HG03354 (cell line): ENCODE results near the gene PSAP.
A peak's percentile ranks its signal among the peaks of the same experiment; 100 is the strongest.

Experiments
- ATAC-seq: cut with Tn5 transposase; IDR thresholded peaks from one replicate; pipeline ENCODE4 v1.9.1; 2021; ENCODE audit warnings: mild to moderate bottlenecking; ENCODE audit not compliant: unreplicated experiment, poor library complexity, severe bottlenecking

Gene PSAP

DNA sequence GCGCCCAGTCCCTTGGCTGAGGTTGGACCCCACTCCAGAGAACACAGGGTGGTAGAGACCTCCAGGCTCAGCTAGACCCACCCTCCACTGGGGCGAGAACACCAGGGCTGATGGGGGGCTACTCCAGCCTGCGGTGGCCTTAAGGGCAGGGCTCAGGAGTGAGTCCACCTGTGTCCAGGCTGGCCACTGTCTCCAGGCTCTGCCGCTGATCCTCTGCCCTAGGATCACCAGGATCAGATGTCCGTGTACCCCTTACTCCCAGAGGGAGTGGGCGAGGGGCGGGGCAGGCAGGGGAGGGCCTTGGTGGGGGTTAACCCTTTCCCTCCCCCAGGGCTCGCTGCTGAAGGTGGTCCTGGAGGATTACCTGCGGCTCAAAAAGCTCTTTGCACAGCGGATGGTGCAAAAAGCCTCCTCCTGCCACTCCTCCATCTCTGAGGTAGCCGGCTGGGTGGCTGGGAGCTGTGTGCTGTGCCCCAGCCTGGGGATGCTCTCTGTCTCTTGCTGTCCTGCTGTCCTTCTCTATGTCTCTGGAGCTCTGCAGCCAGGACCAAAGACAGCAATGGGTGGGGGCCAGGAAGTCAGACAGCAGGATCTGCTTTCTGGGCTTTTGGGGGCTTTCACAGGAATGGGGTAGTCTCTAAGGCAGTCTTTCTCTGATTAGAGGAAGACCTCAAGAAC lies 38.0 kb downstream of the PSAP start:
- ATAC-seq, result no peak

DNA sequence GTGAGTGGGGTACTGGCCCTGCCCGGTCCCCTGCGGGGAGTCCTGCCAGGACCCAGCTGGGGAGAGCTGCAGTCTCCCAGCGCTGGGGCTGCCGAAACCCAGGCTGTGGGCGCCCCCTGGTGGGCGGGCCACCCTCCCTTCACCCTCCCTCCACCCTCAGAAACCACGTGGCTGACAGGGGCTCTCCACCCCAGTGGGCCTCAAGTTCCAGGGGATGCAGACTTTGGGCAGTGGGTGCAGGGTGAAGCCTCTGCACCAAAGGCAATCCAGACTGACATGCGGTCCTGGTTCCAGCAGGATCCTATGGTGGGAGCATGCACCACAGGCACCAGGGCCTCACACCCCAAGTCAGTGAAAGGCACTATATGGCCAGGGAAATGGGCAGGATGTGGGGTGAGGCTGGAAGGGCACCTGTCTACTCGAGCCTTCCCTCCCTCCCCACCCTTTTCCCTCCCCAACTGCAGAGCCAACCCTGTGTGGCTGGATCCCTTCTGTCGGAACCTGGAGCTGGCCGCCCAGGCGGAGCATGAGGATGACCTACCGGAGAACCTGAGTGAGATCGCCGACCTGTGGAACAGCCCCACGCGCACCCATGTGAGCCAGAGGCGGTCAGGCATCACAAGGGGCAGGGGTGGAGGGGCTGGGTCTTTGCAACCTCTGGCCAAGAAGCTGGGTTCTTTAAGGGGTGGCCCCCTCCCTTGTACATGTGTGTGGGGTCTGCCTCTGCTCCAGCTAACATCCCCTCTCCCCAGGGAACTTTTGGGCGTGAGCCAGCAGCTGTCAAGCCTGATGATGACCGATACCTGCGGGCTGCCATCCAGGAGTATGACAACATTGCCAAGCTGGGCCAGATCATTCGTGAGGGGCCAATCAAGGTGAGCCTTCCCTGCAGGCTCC lies 38.8 kb downstream of the PSAP start:
- ATAC-seq, result peak; percentile 78

DNA sequence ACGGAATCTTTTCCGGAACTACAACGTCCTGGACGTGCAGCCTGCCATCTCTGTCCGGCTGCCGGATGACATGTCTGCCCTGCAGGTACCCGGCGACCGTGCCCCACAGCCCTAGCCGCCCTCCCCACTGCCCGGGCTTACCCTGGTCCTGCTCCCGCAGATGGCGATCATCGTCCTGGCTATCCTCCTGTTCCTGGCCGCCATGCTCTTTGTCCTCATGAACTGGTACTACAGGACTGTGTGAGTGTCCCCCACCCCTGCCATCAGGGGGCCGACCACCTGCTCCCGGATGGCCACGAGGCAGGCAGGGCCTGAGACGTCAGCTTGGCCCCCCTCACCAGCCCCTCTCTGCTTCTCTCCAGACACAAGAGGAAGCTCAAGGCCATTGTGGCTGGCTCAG lies 39.7 kb downstream of the PSAP start:
- no peak for ATAC-seq

DNA sequence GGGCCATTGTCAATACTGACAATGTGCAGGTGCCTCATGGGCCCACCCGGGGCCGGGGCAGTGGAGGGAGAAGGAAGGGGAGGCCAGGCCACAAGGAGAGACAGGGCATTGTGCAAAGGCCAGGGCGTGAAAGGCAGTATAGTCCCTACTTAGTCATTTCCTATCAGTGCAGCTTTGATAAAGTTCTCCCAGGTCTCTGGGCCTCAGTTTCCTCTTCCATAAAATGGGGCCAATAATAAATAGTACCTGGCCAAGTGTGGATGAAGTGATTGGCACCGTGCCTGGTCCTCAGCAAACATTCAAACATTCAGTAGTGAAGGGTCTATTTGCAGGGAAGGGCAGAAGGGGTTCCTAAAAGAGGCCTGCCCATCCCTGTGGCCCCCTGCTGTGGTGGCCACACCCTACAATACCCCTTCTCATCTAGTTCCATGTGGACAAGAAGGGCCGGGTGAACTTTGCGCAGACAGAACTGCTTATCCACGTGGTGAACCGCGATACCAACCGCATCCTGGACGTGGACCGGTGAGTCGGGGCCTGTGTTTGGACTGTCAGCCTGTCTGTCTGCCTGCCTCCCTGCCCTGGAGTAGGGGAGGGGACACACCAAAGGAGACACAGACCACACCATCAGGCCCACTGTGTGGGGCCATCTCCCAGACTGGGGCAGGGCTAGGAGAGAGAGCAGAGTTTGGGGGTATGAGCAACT lies 40.9 kb downstream of the PSAP start:
- ATAC-seq, result no peak

DNA sequence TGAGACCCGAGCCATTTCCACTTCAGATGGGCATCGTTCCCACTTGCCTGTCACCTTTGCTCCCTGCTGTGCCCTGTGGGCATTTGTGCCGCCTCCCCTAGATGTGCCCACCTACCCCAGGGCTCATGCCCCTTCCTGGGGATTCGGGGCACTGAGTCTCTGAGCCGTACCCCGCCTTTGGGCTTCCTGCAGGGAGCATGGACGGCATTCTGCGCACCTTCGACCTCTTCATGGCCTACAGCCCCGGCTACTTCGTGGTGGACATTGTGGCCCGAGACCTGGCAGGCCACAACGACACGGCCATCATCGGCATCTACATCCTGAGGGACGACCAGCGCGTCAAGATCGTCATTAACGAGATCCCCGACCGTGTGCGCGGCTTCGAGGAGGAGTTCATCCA lies 41.4 kb downstream of the PSAP start:
- ATAC-seq, result no peak

DNA sequence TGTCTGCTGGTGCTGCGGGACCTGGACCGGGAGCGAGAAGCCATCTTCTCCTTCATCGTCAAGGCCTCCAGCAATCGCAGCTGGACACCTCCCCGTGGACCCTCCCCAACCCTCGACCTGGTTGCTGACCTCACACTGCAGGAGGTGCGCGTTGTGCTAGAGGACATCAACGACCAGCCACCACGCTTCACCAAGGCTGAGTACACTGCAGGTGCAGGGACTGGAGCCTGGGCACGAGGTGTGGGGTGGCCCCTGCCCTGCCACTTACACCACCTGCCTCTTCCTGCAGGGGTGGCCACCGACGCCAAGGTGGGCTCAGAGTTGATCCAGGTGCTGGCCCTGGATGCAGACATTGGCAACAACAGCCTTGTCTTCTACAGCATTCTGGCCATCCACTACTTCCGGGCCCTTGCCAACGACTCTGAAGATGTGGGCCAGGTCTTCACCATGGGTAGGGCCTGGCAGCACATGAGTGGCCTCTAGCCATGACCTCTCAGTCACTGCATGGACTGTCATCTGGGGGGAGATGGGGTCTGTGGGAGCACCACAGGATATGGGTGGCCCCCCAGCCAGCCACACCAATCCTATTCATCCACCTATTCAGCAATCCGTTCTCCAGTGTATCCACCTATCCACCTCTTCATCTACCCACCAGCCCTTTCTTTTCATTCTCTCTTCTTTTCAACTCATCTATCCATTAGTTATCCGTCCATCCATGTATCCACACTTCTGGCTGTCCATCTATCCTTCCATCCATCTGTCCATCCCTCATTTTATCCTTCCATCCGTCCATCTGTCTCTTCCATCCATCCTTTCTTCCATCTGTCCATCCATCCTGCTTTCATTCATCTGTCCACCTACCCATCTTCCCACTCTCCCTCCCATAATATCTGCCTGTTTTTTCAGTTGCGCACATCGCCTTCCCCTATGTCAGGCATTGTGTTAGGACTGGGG lies 43.2 kb downstream of the PSAP start:
- no peak for ATAC-seq

DNA sequence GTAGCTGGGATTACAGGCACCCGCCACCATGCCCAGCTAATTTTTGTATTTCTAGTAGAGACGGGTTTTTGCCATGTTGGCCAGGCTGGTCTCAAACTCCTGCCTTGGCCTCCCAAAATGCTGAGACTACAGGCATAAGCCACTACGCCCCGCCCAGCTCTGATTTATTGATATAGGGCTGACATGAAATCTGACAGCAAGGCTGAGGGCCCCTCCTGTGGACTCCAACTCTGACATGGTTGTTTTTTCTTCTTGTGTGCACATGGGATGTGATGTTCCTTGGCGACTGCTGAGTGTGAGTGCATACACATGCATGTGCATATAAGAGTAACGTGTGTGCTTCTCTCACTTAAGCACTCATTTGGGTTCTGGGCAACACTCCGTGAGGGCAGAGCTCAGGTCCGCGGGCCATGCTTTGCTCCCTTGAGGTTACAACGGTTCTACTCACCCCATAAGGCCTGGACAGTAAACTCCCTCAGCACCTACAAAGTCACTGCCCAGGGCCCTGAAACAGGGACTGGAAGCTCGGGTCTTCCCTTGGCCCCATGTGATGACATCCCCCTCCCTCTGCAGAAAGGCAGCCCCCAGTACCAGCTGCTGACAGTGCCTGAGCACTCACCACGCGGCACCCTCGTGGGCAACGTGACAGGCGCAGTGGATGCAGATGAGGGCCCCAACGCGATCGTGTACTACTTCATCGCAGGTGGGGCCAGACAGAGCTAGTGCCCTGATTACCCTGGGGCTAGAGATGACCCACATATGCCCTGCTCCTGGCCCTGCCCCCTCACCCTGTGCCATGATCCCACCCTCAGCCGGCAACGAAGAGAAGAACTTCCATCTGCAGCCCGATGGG lies 44.1 kb downstream of the PSAP start:
- ATAC-seq, result no peak

DNA sequence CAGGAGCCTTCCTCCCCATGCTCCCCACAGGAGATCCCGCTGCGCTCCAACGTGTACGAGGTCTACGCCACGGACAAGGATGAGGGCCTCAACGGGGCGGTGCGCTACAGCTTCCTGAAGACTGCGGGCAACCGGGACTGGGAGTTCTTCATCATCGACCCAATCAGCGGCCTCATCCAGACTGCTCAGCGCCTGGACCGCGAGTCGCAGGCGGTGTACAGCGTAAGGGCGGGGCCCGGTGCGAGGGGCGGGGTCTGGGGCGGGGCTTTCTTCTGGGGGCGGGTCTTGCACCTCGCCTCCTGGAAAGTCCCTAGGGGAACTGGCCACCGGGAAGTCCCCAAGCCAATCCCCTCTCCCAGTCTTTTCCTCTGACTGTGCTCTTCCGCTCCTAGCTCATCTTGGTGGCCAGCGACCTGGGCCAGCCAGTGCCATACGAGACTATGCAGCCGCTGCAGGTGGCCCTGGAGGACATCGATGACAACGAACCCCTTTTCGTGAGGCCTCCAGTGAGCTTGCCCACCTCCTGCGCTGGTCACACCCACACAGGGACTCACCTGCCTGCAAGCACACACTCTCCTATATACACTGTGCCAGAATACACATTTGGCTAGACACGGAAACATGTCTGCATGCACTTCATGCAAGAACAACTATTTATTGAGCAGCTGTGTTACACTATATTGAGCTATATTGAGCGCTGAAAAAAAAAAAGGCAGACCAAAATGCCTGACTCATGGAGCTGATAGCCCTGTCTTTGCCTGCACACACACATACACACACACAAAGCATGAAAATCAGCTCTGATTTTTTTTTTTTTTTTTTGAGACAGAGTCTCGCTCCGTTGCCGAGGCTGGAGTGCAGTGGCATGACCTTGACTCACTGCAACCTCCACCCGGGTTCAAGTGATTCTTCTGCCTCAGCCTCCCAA lies 45.0 kb downstream of the PSAP start:
- ATAC-seq, result no peak

DNA sequence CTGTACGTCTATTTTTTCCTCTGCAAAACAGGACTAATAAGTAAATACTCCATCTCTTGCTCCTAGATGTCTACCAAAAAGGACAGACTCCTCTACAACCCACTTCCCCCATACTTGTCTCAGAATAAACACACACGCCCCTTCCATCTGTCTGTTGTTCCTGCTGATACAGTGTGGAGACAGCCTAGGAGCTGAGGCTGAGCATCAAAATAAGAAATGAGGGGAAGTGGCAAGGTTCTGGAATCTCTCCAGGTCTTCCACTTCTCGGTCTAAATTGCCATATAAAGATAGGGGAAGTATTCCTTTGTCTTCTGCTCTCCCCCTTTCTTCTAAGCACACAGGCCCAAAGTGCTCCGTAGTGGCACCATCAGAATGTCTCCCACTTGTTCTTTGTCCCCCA lies 47.0 kb downstream of the PSAP start:
- no peak for ATAC-seq

DNA sequence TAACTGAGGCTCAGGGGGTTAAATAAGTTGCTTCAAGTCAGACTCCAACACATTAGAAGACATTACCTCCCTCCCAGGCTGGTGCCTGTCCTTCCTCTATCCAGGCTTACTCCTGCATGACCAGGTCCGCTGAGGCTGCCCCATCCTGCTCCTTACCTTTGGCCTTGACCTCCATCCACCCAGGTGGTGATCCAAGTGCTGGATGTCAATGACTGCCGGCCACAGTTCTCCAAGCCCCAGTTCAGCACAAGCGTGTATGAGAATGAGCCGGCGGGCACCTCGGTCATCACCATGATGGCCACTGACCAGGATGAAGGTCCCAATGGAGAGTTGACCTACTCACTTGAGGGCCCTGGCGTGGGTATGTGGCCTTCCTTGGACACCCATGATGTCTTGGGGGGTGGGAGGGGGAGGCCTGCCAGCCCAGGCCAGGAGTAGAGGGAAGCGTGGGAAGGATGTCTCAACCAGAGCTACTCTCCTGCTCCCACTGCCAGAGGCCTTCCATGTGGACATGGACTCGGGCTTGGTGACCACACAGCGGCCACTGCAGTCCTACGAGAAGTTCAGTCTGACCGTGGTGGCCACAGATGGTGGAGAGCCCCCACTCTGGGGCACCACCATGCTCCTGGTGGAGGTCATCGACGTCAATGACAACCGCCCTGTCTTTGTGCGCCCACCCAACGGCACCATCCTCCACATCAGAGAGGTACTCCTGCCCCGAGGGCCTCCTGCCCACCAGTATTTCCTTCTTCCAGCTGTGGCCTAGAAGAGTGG lies 48.1 kb downstream of the PSAP start:
- ATAC-seq, result no peak

DNA sequence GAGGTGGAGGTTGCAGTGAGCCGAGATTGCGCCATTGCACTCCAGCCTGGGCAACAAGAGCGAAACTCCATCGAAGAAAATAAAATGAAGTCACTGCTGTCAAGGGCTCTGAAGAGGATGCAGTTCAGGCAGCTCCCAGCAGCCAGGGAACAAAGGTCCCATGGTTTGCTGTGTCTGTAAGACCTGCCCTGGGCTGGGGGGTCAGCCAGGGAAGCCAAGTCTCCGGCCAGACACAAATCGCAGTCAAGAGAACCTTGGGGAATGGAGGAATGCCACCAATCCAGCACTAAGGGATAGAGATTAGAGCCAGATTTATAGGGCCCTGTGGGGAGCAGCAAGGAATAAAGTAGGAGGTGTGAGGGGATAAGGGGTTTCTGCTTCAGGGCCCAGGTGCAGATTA lies 48.8 kb downstream of the PSAP start:
- no peak for ATAC-seq

DNA sequence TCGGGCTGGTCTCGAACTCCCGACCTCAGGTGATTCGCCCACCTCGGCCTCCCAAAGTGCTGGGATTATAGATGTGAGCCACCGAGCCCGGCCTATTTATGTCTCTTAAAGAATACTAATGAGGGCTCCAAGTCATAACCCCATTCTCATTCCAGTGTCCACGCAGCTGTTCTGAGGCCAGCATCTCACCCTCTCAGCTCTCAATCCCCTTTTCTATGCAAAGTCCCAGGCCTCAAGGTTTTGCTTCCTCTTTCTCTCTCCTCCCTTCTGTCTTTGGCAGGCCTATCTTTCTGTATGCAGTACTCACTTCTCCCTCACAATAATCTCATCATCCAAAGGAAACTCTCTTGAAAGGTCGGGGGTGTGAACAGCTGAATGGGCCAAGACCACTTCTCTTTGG lies 49.7 kb downstream of the PSAP start:
- ATAC-seq, result peak; percentile 90

DNA sequence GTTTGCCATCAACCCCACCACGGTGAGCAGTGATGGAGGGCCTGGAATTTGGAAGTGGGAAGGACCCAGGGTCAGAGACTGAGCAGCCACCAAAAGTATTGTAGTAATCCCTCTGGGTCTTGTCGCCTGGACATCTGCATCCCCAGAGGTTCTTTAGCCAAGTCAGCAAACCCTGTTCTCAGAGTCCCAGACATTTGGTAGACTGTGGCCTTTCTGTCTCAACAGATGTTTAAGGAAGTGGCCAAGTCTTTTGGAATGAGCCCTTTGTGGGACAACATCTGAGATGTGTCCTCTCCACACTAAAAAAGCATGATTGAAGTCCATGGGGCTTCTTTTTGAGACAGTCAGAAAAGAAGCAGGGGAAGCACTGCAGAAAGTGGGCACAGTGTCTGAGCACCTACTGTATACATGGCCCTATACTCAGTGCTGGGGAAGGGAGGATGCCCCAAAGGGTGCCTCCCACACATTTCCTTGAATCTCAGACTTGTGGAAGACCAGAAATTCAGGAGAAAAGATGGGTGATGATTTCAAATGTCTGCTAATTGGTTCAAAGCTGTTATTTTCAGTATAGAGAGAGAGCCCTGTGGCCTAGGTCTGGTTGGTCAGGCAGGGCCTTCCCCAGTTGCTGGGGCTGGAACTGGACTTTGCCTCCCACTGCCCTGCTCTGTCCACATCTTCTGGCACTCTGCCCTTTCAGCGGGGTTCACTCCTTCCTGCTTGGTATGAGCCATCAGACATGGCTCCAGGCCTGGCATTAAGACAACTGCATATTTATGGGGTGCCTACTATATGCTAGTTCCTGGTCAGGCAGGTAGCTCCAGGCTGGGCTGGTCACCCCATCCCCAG lies 51.2 kb downstream of the PSAP start:
- ATAC-seq, result no peak

DNA sequence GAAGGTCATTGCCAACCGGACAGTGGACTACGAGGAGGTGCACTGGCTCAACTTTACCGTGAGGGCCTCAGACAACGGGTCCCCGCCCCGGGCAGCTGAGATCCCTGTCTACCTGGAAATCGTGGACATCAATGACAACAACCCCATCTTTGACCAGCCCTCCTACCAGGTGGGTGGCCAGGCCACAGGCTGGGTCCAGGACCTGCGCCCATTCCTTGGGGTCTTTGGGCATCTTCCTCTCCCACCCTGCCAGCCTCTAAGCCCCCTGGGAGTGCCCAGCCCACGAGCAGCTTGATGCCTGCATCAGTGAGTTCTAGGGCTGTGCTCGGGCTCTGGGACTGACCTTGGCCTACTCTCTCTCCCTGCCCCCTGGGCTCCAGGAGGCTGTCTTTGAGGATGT lies 51.9 kb downstream of the PSAP start:
- no peak for ATAC-seq

DNA sequence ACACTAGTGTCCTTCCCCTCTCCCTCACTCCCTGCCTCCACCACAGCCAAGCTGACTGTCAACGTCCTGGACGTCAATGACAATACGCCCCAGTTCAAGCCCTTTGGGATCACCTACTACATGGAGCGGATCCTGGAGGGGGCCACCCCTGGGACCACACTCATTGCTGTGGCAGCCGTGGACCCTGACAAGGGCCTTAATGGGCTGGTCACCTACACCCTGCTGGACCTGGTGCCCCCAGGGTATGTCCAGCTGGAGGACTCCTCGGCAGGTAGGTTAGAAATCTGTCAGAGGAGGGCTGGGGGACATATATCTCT lies 52.8 kb downstream of the PSAP start:
- ATAC-seq, result no peak

DNA sequence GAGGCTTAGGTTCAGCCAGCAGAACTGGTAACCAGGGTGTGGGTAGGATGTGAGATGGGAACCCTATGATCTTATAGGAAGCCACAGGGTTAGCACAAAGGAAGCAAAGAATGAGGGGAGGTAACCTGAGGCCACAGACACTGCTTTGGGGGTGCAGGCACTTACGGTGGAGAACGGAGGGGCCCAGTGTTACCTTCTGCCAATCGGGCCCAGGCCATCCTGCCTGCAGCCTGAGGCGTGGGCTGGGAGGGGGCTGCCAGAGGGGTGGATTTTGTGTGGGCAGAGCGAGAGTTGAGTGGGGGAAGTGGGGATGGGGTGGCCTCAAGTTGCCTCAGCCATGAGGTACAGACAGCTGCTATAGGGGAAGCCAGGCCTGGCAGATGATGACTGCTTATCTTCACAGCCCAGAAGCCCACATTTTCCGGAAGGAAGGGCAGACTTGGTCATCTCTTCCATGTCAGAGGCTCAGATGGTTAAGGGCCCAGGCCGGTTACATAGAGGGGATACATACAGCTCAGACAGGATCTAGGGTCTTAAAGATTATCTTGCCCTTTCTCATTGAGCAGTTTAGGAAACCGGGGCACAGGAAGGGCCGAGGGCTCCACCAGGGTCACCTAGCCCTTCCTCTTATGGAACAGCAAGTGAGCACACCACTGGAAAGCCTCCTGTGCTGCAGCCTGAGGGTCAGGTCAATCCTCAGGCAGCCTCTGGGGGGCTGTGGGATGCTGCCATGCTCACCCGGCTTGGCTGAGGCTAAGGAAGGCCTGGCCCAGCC lies 53.3 kb downstream of the PSAP start:
- ATAC-seq, result no peak
